Uterus (tissue), 4 donors: ENCODE results near the gene SLC50A1. TPM values are rescaled to one million over a fixed set of nuclear protein-coding genes. Genes with fewer than 3 reads are reported as not detected.

ENCODE experiments used
- DNase-seq, 2 donors: peaks; one replicate each; pipeline ENCODE4 v3.0.0-alpha.2; 2019 to 2020
- H3K27ac ChIP-seq, 2 donors: fragments of 200-600 bp; sonication (generic); 1 replicate in 1 of 2; 2 replicates in 1 of 2; pipeline ENCODE4 v1.5.1; 2016 to 2018
- H3K27me3 ChIP-seq, 2 donors: fragments of 200-600 bp; sonication (generic); one replicate each; pipeline ENCODE4 v1.5.1; 2018 to 2019; ENCODE audit warnings: control low read depth in 1 of 2
- H3K36me3 ChIP-seq, 2 donors: fragments of 200-600 bp; sonication (generic); one replicate each; pipeline ENCODE4 v1.5.1; 2019; ENCODE audit warnings: control low read depth in 1 of 2
- H3K4me1 ChIP-seq, 2 donors: fragments of 200-600 bp; sonication (generic); one replicate each; pipeline ENCODE4 v1.5.1; 2018 to 2019; ENCODE audit warnings: control low read depth in 1 of 2
- H3K4me3 ChIP-seq, 2 donors: fragments of 200-600 bp; sonication (generic); 1 replicate in 1 of 2; 2 replicates in 1 of 2; pipeline ENCODE4 v1.5.1; 2018 to 2019; ENCODE audit warnings: mild to moderate bottlenecking in 1 of 2
- H3K9me3 ChIP-seq, 2 donors: fragments of 200-600 bp; sonication (generic); one replicate each; pipeline ENCODE4 v1.5.1; 2019; ENCODE audit warnings: control low read depth in 1 of 2
- CTCF ChIP-seq, 4 experiments: fragments of 200-600 bp in 2 of 4; fragments of 450-650 bp in 2 of 4; sonication (generic) in 2 of 4; IDR thresholded peaks; one replicate each; pipeline ENCODE4 v1.5.1; 2016 to 2019; ENCODE audit warnings: antibody characterized with exemption in 4 of 4, mild to moderate bottlenecking in 2 of 4, moderate library complexity in 1 of 4
- POLR2A ChIP-seq, 2 donors: fragments of 450-650 bp; IDR thresholded peaks; one replicate each; pipeline ENCODE4 v1.6.1; 2016; ENCODE audit warnings: antibody characterized with exemption in 2 of 2, mild to moderate bottlenecking in 1 of 2, moderate library complexity in 1 of 2
- intact Hi-C: fragments of 100-400 bp; cut with DNase I; formaldehyde crosslinking; loops from one replicate; pipeline ENCODE4 v1.15.1; 2023; ENCODE audit warnings: low total_unique reads
- total RNA-seq, 4 donors: library from RNA; depleted of rRNA in 3 of 4; stranded (reverse); fragments of >200 nt in 3 of 4; gene quantifications; one replicate each; pipeline versions ENCODE4 v1.1.0 to v1.2.4, GENCODE V29; 2014 to 2023
- donor health status: DM: yes; HTN: yes; CAD: no.

The SLC50A1 gene
- total RNA-seq, 4 donors from 2014 or later: 0.26 to 24.0 (median 21.8) TPM

- no peaks in the 10 kb centered on the region for H3K4me1 ChIP-seq
- no peaks in the 10 kb centered on the region for H3K36me3 ChIP-seq
- no peak overlapping the region for H3K4me3 ChIP-seq
- no peaks in the 10 kb centered on the region for H3K9me3 ChIP-seq
- no peaks in the 10 kb centered on the region for H3K27me3 ChIP-seq
- DNase-seq: no peak
- TF ChIP-seq POLR2A (IDR thresholded peaks at IDR 0.05) (no peak), CTCF (IDR thresholded peaks at IDR 0.05) (no peak)
- intact Hi-C loops: no loop called here
- no peak overlapping the region for H3K27ac ChIP-seq
These were observed 32.3 kb upstream of the SLC50A1 start for GRCh38 chr1:155103325-155103724.

GRCh38 chr1:155104605-155105534 is 30.8 kb upstream of the SLC50A1 start:
- Histone ChIP-seq H3K27ac (no peak overlapping the region), H3K4me3 (no peak overlapping the region), H3K9me3 (no peaks in the 10 kb centered on the region), H3K27me3 (no peaks in the 10 kb centered on the region), H3K36me3 (no peaks in the 10 kb centered on the region), H3K4me1 (no peaks in the 10 kb centered on the region)
- intact Hi-C loops: no loop called here
- peak in 1 of 4 experiments; percentile 4 for TF ChIP-seq CTCF (IDR thresholded peaks at IDR 0.05)
- TF ChIP-seq POLR2A (IDR thresholded peaks at IDR 0.05): no peak
- no peak for DNase-seq

- no peaks in the 10 kb centered on the region for H3K9me3 ChIP-seq
- DNase-seq: no peak
- intact Hi-C loops: no loop called here
- no peaks in the 10 kb centered on the region for H3K27me3 ChIP-seq
- H3K4me1 ChIP-seq: no peaks in the 10 kb centered on the region
- H3K4me3 ChIP-seq: no peak overlapping the region
- H3K36me3 ChIP-seq: no peaks in the 10 kb centered on the region
- no peak overlapping the region for H3K27ac ChIP-seq
- no peak for TF ChIP-seq POLR2A (IDR thresholded peaks at IDR 0.05)
- TF ChIP-seq CTCF (IDR thresholded peaks at IDR 0.05): no peak
These were observed 30.0 kb upstream of the SLC50A1 start for GRCh38 chr1:155105604-155106011.

- H3K27me3 ChIP-seq: no peaks in the 10 kb centered on the region
- no peak overlapping the region for H3K4me3 ChIP-seq
- TF ChIP-seq CTCF (IDR thresholded peaks at IDR 0.05) (no peak), POLR2A (IDR thresholded peaks at IDR 0.05) (no peak)
- H3K36me3 ChIP-seq: no peaks in the 10 kb centered on the region
- no peaks in the 10 kb centered on the region for H3K4me1 ChIP-seq
- H3K27ac ChIP-seq: no peak overlapping the region
- intact Hi-C loops: no loop called here
- DNase-seq: no peak
- H3K9me3 ChIP-seq: no peaks in the 10 kb centered on the region
These were observed 28.8 kb upstream of the SLC50A1 start for GRCh38 chr1:155106862-155107261.
